ENCODE data around the gene SORT1. TPM values are rescaled to one million over a fixed set of nuclear protein-coding genes. Genes with fewer than 3 reads are reported as not detected.
A peak's percentile ranks its signal among the peaks of the same experiment; 100 is the strongest.

SORT1 gene
- total and polyA plus RNA-seq, 2 of the 13 experiments (the other 11 are each of a cell fraction or from before 2014, with no cell fraction given), result 32.4 to 93.0 TPM

DNA sequence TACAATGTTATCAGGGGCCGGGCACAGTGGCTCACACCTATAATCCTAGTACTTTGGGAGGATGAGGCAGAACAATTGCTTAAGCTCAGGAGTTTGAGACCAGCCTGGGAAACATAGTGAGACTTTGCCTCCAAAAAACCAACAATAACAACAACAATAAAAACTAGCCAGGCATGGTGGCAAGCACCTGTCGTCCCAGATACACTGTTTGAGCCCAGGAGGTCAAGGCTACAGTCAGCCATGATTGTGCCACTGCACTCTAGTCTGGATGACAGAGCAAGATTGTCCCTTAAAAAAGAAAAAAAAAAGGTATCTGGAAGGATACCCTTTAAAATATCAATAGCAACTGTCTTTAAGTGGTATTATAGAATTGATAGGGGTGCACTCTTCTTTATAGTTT, 16.1 kb downstream of the SORT1 start (continued):
- TF ChIP-seq ARID5B (CRISPR knock-in tag; IDR thresholded peaks at IDR 0.05) (peak; percentile 41), ZNF207 (IDR thresholded peaks at IDR 0.05; ENCODE audit: borderline replicate concordance) (no peak), HOXA3 (CRISPR knock-in tag; IDR thresholded peaks at IDR 0.05) (peak; percentile 50; the same call in 1 of the 2 replicates), SOX5 (CRISPR knock-in tag; IDR thresholded peaks at IDR 0.05; ENCODE audit: borderline replicate concordance) (peak; percentile 47; the same call in 1 of the 2 replicates), JARID2 (CRISPR knock-in tag; IDR thresholded peaks at IDR 0.05; ENCODE audit: insufficient replicate concordance) (no peak)
- TF ChIP-seq, protein P1, sequence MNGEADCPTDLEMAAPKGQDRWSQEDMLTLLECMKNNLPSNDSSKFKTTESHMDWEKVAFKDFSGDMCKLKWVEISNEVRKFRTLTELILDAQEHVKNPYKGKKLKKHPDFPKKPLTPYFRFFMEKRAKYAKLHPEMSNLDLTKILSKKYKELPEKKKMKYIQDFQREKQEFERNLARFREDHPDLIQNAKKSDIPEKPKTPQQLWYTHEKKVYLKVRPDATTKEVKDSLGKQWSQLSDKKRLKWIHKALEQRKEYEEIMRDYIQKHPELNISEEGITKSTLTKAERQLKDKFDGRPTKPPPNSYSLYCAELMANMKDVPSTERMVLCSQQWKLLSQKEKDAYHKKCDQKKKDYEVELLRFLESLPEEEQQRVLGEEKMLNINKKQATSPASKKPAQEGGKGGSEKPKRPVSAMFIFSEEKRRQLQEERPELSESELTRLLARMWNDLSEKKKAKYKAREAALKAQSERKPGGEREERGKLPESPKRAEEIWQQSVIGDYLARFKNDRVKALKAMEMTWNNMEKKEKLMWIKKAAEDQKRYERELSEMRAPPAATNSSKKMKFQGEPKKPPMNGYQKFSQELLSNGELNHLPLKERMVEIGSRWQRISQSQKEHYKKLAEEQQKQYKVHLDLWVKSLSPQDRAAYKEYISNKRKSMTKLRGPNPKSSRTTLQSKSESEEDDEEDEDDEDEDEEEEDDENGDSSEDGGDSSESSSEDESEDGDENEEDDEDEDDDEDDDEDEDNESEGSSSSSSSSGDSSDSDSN (CRISPR knock-in tag; IDR thresholded peaks at IDR 0.05), result no peak
- TF ChIP-seq, protein P2, sequence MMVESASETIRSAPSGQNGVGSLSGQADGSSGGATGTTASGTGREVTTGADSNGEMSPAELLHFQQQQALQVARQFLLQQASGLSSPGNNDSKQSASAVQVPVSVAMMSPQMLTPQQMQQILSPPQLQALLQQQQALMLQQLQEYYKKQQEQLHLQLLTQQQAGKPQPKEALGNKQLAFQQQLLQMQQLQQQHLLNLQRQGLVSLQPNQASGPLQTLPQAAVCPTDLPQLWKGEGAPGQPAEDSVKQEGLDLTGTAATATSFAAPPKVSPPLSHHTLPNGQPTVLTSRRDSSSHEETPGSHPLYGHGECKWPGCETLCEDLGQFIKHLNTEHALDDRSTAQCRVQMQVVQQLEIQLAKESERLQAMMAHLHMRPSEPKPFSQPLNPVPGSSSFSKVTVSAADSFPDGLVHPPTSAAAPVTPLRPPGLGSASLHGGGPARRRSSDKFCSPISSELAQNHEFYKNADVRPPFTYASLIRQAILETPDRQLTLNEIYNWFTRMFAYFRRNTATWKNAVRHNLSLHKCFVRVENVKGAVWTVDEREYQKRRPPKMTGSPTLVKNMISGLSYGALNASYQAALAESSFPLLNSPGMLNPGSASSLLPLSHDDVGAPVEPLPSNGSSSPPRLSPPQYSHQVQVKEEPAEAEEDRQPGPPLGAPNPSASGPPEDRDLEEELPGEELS (CRISPR knock-in tag; IDR thresholded peaks at IDR 0.05), result peak; percentile 42
